Neural cell (in vitro differentiated cells): Measurements from ENCODE around the gene ARHGAP24. TPM values are rescaled to one million over a fixed set of nuclear protein-coding genes. Genes with fewer than 3 reads are reported as not detected.

ENCODE experiments used
- H2AFZ ChIP-seq: fragments of 200-600, 300-800 bp; sonication (generic), shearing (Covaris generic); 2 replicates; pipeline ENCODE4 v1.6.0; 2014; ENCODE audit warnings: low read depth, mild to moderate bottlenecking, antibody characterized with exemption, low read length, moderate library complexity
- H3F3A ChIP-seq: fragments of 200-600 bp; shearing (Covaris generic); 2 replicates; pipeline ENCODE4 v1.6.1; 2016; ENCODE audit warnings: mild to moderate bottlenecking, moderate library complexity, mixed read lengths, antibody characterized with exemption, low read length; ENCODE audit not compliant: insufficient read depth, poor library complexity, severe bottlenecking
- H3K27ac ChIP-seq: fragments of 200-600, 300-800 bp; sonication (generic), shearing (Covaris generic); 2 replicates; pipeline ENCODE4 v1.5.1; 2014; ENCODE audit warnings: mild to moderate bottlenecking, low read length, moderate library complexity
- H3K27me3 ChIP-seq: fragments of 300-800, 200-600 bp; sonication (generic), shearing (Covaris generic); 2 replicates; pipeline ENCODE4 v1.6.0; 2014; ENCODE audit warnings: mild to moderate bottlenecking, low read depth, low read length, moderate library complexity; ENCODE audit not compliant: insufficient read depth
- H3K36me3 ChIP-seq: fragments of 300-800, 200-600 bp; sonication (generic), shearing (Covaris generic); 2 replicates; pipeline ENCODE4 v1.5.1; 2014; ENCODE audit warnings: mild to moderate bottlenecking, antibody characterized with exemption, low read length, moderate library complexity; ENCODE audit not compliant: insufficient read depth
- H3K4me2 ChIP-seq: fragments of 300-800, 200-600 bp; sonication (generic), shearing (Covaris generic); 2 replicates; pipeline ENCODE4 v1.6.0; 2014; ENCODE audit warnings: mild to moderate bottlenecking, low read length
- H3K4me3 ChIP-seq: fragments of 300-800, 200-600 bp; sonication (generic), shearing (Covaris generic); 2 replicates; pipeline ENCODE4 v1.5.1; 2014; ENCODE audit warnings: mild to moderate bottlenecking, low read length, moderate library complexity
- H3K79me2 ChIP-seq: fragments of 200-600 bp; shearing (Covaris generic); replicated peaks from 2 replicates; pipeline ENCODE4 v1.6.0; 2014; ENCODE audit warnings: mild to moderate bottlenecking, low read length, moderate library complexity; ENCODE audit not compliant: insufficient read depth
- H3K9ac ChIP-seq: fragments of 300-800, 200-600 bp; sonication (generic), shearing (Covaris generic); 2 replicates; pipeline ENCODE4 v1.6.1; 2016; ENCODE audit warnings: mild to moderate bottlenecking, low read length, mixed read lengths
- H3K9me2 ChIP-seq: fragments of 200-600 bp; shearing (Covaris generic); 2 replicates; pipeline ENCODE4 v1.6.1; 2016; ENCODE audit warnings: mild to moderate bottlenecking, low read length, mixed read lengths; ENCODE audit not compliant: insufficient read depth
- H3K9me3 ChIP-seq: fragments of 200-600, 300-800 bp; sonication (generic), shearing (Covaris generic); 2 replicates; pipeline ENCODE4 v1.6.1; 2016; ENCODE audit warnings: mild to moderate bottlenecking, mixed run types, low read length, moderate library complexity, mixed read lengths
- H4K20me1 ChIP-seq: fragments of 200-600 bp; shearing (Covaris generic); 2 replicates; pipeline ENCODE4 v1.6.1; 2016; ENCODE audit warnings: mild to moderate bottlenecking, mixed run types; ENCODE audit not compliant: insufficient read depth
- EP300 ChIP-seq: fragments of 450-650 bp; conservative IDR thresholded peaks from 2 replicates; pipeline ENCODE4 v1.6.1; 2014; ENCODE audit warnings: antibody characterized with exemption, mild to moderate bottlenecking, moderate library complexity; ENCODE audit not compliant: poor library complexity, severe bottlenecking
- EZH2 ChIP-seq: fragments of 200-600, 300-800 bp; shearing (Covaris generic), sonication (generic); IDR thresholded peaks from 2 replicates; pipeline ENCODE4 v1.6.1; 2014; ENCODE audit warnings: antibody characterized with exemption, low read length, borderline replicate concordance, mild to moderate bottlenecking; ENCODE audit not compliant: insufficient read depth, poor library complexity, severe bottlenecking
- MXI1 ChIP-seq: fragments of 450-650 bp; conservative IDR thresholded peaks from 2 replicates; pipeline ENCODE4 v1.6.1; 2014; ENCODE audit warnings: antibody characterized with exemption, mild to moderate bottlenecking; ENCODE audit not compliant: poor library complexity, severe bottlenecking
- POLR2AphosphoS5 ChIP-seq: IDR thresholded peaks from 2 replicates; pipeline ENCODE4 v1.6.1; 2012
- RAD21 ChIP-seq: fragments of 450-650 bp; conservative IDR thresholded peaks from 2 replicates; pipeline ENCODE4 v1.6.1; 2014; ENCODE audit warnings: antibody characterized with exemption, mild to moderate bottlenecking, moderate library complexity
- SMC3 ChIP-seq: fragments of 450-650 bp; conservative IDR thresholded peaks from 2 replicates; pipeline ENCODE4 v1.6.1; 2014; ENCODE audit warnings: antibody characterized with exemption, mild to moderate bottlenecking, moderate library complexity; ENCODE audit not compliant: poor library complexity
- TAF1 ChIP-seq: IDR thresholded peaks from 2 replicates; pipeline ENCODE4 v1.6.1; 2012; ENCODE audit warnings: low read depth
- polyA plus RNA-seq: library from polyadenylated mRNA; depleted of rRNA; stranded (reverse); fragments of >200 nt; gene quantifications from 2 replicates; pipeline ENCODE4 v1.2.3, GENCODE V29; 2014
- TF ChIP-seq, protein P1 (sequence below): IDR thresholded peaks from 2 replicates; pipeline ENCODE4 v1.6.1; 2012; ENCODE audit warnings: borderline replicate concordance
- TF ChIP-seq, protein P2 (sequence below): fragments of 450-650 bp; IDR thresholded peaks from 2 replicates; pipeline ENCODE4 v1.5.1; 2014; ENCODE audit warnings: antibody characterized with exemption, mild to moderate bottlenecking, moderate library complexity; ENCODE audit not compliant: poor library complexity, severe bottlenecking

The ARHGAP24 gene
- polyA plus RNA-seq, 1 donor from 2014 or later: 2.9 TPM

DNA sequence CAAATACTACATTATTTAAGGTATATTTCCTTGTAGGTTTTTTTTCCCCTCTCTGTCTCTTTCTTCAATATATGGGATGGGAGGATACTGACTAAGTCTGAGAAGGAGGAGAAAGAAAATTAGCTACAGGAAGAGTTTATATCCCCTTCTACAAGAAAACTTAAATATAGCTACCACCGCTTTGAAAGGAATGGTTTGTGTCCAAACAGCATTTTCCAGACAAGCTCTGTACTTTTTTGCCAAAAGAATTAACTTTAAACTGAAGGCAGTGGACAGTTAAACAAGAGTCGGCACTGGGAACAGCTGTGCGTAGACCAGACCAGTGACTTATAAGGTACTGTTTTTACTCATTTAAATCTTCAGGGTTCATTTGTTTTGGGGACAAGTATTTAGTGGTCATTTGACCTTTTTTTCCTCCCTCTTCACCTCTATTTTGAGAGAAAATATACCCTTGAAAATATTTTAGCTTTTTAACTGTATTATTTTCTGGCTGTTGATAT lies 303.7 kb downstream of the ARHGAP24 start:
- no peak overlapping the region for H3K4me2 ChIP-seq
- H3K9ac ChIP-seq: no peak overlapping the region
- H2AFZ ChIP-seq: no peak overlapping the region
- H3K27ac ChIP-seq: no peak overlapping the region
- TF ChIP-seq EP300: no peak
- no peak for TF ChIP-seq EZH2
- TF ChIP-seq, protein P1, sequence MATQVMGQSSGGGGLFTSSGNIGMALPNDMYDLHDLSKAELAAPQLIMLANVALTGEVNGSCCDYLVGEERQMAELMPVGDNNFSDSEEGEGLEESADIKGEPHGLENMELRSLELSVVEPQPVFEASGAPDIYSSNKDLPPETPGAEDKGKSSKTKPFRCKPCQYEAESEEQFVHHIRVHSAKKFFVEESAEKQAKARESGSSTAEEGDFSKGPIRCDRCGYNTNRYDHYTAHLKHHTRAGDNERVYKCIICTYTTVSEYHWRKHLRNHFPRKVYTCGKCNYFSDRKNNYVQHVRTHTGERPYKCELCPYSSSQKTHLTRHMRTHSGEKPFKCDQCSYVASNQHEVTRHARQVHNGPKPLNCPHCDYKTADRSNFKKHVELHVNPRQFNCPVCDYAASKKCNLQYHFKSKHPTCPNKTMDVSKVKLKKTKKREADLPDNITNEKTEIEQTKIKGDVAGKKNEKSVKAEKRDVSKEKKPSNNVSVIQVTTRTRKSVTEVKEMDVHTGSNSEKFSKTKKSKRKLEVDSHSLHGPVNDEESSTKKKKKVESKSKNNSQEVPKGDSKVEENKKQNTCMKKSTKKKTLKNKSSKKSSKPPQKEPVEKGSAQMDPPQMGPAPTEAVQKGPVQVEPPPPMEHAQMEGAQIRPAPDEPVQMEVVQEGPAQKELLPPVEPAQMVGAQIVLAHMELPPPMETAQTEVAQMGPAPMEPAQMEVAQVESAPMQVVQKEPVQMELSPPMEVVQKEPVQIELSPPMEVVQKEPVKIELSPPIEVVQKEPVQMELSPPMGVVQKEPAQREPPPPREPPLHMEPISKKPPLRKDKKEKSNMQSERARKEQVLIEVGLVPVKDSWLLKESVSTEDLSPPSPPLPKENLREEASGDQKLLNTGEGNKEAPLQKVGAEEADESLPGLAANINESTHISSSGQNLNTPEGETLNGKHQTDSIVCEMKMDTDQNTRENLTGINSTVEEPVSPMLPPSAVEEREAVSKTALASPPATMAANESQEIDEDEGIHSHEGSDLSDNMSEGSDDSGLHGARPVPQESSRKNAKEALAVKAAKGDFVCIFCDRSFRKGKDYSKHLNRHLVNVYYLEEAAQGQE: no peak
- TF ChIP-seq, protein P2, sequence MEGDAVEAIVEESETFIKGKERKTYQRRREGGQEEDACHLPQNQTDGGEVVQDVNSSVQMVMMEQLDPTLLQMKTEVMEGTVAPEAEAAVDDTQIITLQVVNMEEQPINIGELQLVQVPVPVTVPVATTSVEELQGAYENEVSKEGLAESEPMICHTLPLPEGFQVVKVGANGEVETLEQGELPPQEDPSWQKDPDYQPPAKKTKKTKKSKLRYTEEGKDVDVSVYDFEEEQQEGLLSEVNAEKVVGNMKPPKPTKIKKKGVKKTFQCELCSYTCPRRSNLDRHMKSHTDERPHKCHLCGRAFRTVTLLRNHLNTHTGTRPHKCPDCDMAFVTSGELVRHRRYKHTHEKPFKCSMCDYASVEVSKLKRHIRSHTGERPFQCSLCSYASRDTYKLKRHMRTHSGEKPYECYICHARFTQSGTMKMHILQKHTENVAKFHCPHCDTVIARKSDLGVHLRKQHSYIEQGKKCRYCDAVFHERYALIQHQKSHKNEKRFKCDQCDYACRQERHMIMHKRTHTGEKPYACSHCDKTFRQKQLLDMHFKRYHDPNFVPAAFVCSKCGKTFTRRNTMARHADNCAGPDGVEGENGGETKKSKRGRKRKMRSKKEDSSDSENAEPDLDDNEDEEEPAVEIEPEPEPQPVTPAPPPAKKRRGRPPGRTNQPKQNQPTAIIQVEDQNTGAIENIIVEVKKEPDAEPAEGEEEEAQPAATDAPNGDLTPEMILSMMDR: no peak
- no peak for TF ChIP-seq RAD21
- no peak for TF ChIP-seq MXI1
- no peak for TF ChIP-seq SMC3
- no peak for TF ChIP-seq POLR2AphosphoS5
- no peak for TF ChIP-seq TAF1
- no peaks in the 10 kb centered on the region for H3F3A ChIP-seq
- H3K79me2 ChIP-seq: no peaks in the 10 kb centered on the region
- H3K4me3 ChIP-seq: no peak overlapping the region
- H4K20me1 ChIP-seq: no peaks in the 10 kb centered on the region
- H3K27me3 ChIP-seq: no peaks in the 10 kb centered on the region
- H3K9me3 ChIP-seq: no peaks in the 10 kb centered on the region
- H3K9me2 ChIP-seq: no peaks in the 10 kb centered on the region
- no peaks in the 10 kb centered on the region for H3K36me3 ChIP-seq

DNA sequence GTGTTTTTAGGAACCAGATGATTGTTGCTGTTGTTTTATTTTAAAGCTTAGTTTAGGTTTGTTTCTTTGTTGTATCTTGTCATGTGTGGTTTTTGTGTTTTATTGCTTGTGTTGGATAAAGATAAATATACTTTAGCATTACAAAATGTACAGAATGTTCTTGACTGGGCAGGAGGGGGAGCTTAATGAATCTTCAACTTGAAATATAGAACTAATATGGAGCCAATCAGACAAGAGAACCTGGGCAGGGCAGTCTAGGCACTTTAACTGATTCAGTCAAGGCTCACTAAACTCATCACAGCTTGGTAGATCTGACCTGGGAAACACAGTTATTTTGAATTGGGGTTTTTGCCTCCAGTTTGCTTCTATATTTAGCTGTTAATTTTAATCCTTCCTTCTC lies 304.2 kb downstream of the ARHGAP24 start:
- TF ChIP-seq TAF1: no peak
- no peak for TF ChIP-seq EP300
- TF ChIP-seq, protein P2: no peak
- TF ChIP-seq POLR2AphosphoS5: no peak
- Histone ChIP-seq H3K4me3 (no peak overlapping the region), H3K27ac (no peak overlapping the region), H4K20me1 (no peaks in the 10 kb centered on the region), H3K9me3 (no peaks in the 10 kb centered on the region), H3K9me2 (no peaks in the 10 kb centered on the region), H2AFZ (no peak overlapping the region), H3K27me3 (no peaks in the 10 kb centered on the region), H3F3A (no peaks in the 10 kb centered on the region), H3K4me2 (no peak overlapping the region), H3K79me2 (no peaks in the 10 kb centered on the region), H3K9ac (no peak overlapping the region), H3K36me3 (no peaks in the 10 kb centered on the region)
